GM13977 (cell line): Measurements from ENCODE around the gene NSUN3.
"Not testable (repeated sequence)": the region's sequence is repeated elsewhere in the genome, so short reads cannot be mapped to it uniquely, and the experiment has no call there.

Experiments used
- DNase-seq: peaks from one replicate; pipeline ENCODE4 v3.0.0; 2012; ENCODE audit warnings: low spot score
- in situ Hi-C: fragments of 300-500 bp; cut with MboI; formaldehyde crosslinking; loops from one replicate; pipeline ENCODE4 v1.12.0; 2022; ENCODE audit warnings: low sequenced_read_pairs, low pct_unique_long_range_greater_than_20kb, mixed read lengths, inconsistent platforms; ENCODE audit not compliant: unreplicated experiment
- TF ChIP-seq, protein P1 (sequence below): IDR thresholded peaks from 2 replicates; pipeline ENCODE4 v1.5.1; 2012; ENCODE audit warnings: mild to moderate bottlenecking, control low read depth; ENCODE audit not compliant: insufficient read depth; ENCODE audit errors: extremely low read depth, missing control alignments

NSUN3 gene

DNA sequence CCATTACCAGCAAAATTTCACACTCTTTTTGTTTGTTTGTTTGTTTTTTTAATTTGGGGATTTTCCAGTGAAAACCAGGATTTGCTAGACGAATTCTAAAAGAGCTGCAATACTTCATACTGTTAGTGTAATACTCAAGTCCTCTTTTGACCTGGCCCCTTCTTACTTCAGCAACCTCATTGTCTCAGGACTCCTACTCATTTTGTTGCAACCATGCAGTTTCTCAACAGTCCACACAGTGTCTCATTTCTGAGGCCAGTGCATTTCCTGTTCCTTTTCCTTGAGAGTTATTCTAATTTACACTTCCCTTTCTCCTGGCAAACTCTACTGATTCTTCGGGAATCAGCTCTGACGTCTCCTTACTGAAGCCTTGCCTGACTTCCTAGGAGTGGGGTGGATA is 35.6 kb downstream of the NSUN3 start:
- DNase-seq: no peak
- TF ChIP-seq, protein P1, sequence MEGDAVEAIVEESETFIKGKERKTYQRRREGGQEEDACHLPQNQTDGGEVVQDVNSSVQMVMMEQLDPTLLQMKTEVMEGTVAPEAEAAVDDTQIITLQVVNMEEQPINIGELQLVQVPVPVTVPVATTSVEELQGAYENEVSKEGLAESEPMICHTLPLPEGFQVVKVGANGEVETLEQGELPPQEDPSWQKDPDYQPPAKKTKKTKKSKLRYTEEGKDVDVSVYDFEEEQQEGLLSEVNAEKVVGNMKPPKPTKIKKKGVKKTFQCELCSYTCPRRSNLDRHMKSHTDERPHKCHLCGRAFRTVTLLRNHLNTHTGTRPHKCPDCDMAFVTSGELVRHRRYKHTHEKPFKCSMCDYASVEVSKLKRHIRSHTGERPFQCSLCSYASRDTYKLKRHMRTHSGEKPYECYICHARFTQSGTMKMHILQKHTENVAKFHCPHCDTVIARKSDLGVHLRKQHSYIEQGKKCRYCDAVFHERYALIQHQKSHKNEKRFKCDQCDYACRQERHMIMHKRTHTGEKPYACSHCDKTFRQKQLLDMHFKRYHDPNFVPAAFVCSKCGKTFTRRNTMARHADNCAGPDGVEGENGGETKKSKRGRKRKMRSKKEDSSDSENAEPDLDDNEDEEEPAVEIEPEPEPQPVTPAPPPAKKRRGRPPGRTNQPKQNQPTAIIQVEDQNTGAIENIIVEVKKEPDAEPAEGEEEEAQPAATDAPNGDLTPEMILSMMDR: no peak
- in situ Hi-C loops: no loop called here

DNA sequence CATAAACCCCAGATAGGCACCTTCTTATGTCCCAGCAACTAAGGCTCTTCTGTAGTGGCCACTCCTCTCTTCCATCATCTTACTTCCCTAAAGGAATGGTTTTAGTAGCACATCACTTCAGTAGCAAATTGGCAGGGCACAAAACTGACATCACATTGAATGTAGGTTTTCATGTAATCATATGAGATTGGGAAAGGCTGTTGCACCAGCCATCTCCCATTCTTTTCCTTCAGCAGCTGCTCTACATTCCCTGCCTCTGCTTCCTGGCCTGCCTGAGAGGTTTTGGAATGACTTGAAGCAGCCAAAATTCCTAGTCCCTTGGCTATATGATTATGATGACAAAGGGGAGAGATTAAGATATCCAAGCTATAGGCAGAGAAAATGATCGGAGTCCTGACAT is 36.5 kb downstream of the NSUN3 start:
- TF ChIP-seq, protein P1: no peak
- in situ Hi-C loops: no loop called here
- no peak for DNase-seq

DNA sequence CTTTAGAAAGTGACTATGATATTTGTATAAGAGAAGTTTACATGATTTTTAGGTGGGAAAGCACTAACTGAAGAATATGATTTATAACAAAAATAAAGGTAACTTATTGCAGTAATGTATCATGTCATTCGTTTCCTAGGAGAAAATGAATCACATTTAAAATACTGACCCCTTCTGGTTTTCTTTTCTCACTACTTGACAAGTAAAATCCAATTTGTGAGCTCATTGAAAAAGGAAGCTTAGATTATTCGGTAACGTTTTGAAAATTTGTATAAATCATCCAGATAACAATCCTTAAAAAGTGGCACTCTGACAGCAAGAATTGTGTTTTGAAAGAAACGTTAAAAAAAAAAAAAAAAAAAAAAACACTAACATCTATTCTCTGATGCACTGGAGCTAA is 39.0 kb downstream of the NSUN3 start:
- DNase-seq: no peak
- TF ChIP-seq, protein P1: no peak
- in situ Hi-C loops: no loop called here

DNA sequence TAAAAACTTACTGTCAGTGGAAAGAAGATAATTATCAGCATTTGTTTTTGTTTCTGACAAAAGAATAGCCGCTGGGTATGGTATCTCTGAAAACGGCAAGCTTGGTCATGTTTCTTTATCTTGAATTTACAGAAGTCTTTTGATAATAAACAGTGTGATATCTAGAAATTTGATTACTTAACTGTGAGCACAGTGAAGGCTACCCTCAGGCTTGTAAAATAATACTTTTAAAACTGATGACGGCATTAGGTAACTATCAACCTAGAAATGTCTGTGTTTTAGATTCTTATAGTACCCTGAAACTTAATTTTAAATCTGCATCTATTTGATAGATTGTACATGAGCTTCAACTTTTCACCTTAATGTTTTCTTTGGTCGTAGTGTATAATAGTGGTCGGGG is 43.4 kb downstream of the NSUN3 start:
- in situ Hi-C loops: no loop called here
- TF ChIP-seq, protein P1: no peak
- DNase-seq: no peak

DNA sequence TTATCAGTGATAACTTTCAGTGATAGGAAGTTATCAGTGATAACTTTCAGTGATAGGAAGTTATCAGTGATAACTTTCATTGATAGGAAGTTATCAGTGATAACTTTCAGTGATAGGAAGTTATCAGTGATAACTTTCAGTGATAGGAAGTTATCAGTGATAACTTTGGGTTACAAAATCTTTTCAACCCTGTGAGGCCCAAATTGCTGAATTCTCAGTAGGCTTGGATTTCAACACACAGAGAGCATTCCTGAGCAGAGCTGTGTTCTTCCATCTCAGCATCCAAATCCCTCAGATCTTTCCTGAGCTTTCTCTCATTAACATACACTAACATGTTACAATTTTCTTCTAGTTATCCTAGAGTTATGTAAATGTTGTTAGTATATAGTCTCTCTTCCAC is 47.4 kb downstream of the NSUN3 start:
- DNase-seq, in situ Hi-C loops: not testable (repeated sequence)

DNA sequence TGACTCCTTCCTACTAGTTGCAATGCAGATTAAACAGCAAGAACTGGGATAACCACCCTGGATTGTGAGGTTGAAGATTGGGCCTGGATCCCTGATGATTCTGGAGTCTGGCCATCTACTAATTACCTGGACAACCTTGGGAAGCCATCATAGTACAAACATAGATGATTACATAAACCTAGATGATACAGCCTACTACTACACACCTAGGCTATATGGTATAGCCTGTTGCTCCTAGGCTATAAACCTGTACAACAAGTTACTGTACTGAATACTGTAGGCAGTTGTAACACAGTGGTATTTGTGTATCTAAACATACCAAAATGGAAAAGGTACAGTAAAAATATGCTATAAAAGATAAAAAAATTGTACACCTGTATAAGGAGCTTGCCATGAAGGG is 48.0 kb downstream of the NSUN3 start:
- TF ChIP-seq, protein P1: no peak
- no peak for DNase-seq
- in situ Hi-C loops: no loop called here

DNA sequence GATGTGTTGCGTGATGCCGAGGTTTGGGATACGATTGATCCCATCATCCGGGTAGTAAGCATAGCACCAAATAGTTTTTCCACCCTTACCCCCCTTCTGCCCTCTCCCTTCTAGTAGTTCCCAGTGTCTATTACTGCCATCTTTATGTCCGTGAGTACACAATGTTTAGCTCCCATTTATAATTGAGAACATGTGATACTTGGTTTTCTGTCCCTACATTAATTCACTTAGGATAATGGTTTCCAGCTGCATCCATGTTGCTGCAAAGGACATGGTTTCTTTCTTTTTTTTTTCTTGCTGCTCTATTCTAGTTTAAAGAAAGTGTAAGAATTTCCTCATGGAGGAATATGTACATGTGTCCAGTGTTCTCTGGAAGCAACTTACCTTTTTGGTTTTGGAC is 51.8 kb downstream of the NSUN3 start:
- TF ChIP-seq, protein P1: no peak
- in situ Hi-C loops: no loop called here
- no peak for DNase-seq
